WTC11 (cell line): Measurements from ENCODE around the gene REEP1. TPM values are rescaled to one million over a fixed set of nuclear protein-coding genes. Genes with fewer than 3 reads are reported as not detected.

ENCODE experiments used
- ATAC-seq: fragments of 200-7000 bp; cut with Tn5 transposase; 2 replicates; pipeline ENCODE4 v1.10.0; 2021; ENCODE audit warnings: mild to moderate bottlenecking, moderate library complexity
- CTCF ChIA-PET: fragments of 300-600 bp; sonication (Branson Sonifier 250); formaldehyde crosslinking; loops from one replicate; lab custom pipeline; 2021; ENCODE audit warnings: antibody characterized with exemption; lab: Charles Lee
- POLR2A ChIA-PET: fragments of 350-600 bp; sonication (Branson Sonifier 250); formaldehyde crosslinking; loops from one replicate; lab custom pipeline; 2021; ENCODE audit warnings: antibody characterized with exemption; lab: Charles Lee
- DNase-seq: peaks from one replicate; pipeline ENCODE4 v3.0.0; 2021; ENCODE audit warnings: low spot score
- H3K27ac Mint-ChIP-seq: 2 replicates; pipeline ENCODE4 v1.8.0; 2021; ENCODE audit warnings: mixed read lengths
- H3K27me3 Mint-ChIP-seq: 2 replicates; pipeline ENCODE4 v1.8.0; 2021; ENCODE audit warnings: low read depth, mild to moderate bottlenecking, moderate library complexity, mixed read lengths
- H3K36me3 Mint-ChIP-seq: 2 replicates; pipeline ENCODE4 v1.8.0; 2021; ENCODE audit warnings: mixed read lengths
- H3K4me1 Mint-ChIP-seq: 2 replicates; pipeline ENCODE4 v1.8.0; 2022; ENCODE audit warnings: mixed read lengths
- H3K4me3 Mint-ChIP-seq: 2 replicates; pipeline ENCODE4 v1.8.0; 2021; ENCODE audit warnings: mild to moderate bottlenecking, moderate library complexity, mixed read lengths
- H3K9me3 Mint-ChIP-seq: 2 replicates; pipeline ENCODE4 v1.8.0; 2021; ENCODE audit warnings: mixed read lengths
- ARID4B ChIP-seq: sonication (generic); formaldehyde crosslinking; IDR thresholded peaks from 2 replicates; pipeline ENCODE4 v1.8.0; 2023; ENCODE audit warnings: missing genetic modification reagents, mild to moderate bottlenecking, borderline replicate concordance
- CBFB ChIP-seq: sonication (generic); formaldehyde crosslinking; IDR thresholded peaks from 2 replicates; pipeline ENCODE4 v1.8.1; 2022; ENCODE audit warnings: mild to moderate bottlenecking, low read depth, missing genetic modification reagents
- CDX4 ChIP-seq: fragments of 250-450 bp; sonication (Bioruptor Pico); IDR thresholded peaks from 2 replicates; pipeline ENCODE4 v1.9.0; 2021; ENCODE audit warnings: moderate library complexity, mild to moderate bottlenecking, inconsistent platforms, borderline replicate concordance
- CREM ChIP-seq: sonication (generic); formaldehyde crosslinking; IDR thresholded peaks from 2 replicates; pipeline ENCODE4 v1.8.1; 2022; ENCODE audit warnings: mild to moderate bottlenecking, missing genetic modification reagents, moderate library complexity
- ERG ChIP-seq: fragments of 250-450 bp; sonication (Bioruptor Pico); IDR thresholded peaks from 2 replicates; pipeline ENCODE4 v1.8.0; 2021; ENCODE audit warnings: mild to moderate bottlenecking
- ESRRA ChIP-seq: sonication (generic); formaldehyde crosslinking; IDR thresholded peaks from 2 replicates; pipeline ENCODE4 v1.8.1; 2022; ENCODE audit warnings: mild to moderate bottlenecking, missing genetic modification reagents, borderline replicate concordance
- GRHL2 ChIP-seq: fragments of 250-450 bp; sonication (Bioruptor Pico); IDR thresholded peaks from 2 replicates; pipeline ENCODE4 v1.8.0; 2022; ENCODE audit warnings: mild to moderate bottlenecking, moderate library complexity; ENCODE audit not compliant: insufficient replicate concordance, severe bottlenecking
- GTF2I ChIP-seq: fragments of 250-450 bp; sonication (Bioruptor Pico); conservative IDR thresholded peaks from 2 replicates; pipeline ENCODE4 v1.4.0; 2021; ENCODE audit warnings: mild to moderate bottlenecking
- JAZF1 ChIP-seq: fragments of 250-450 bp; sonication (Bioruptor Pico); IDR thresholded peaks from 2 replicates; pipeline ENCODE4 v1.9.0; 2021; ENCODE audit warnings: moderate library complexity, mild to moderate bottlenecking, inconsistent platforms
- NFE2L1 ChIP-seq: sonication (generic); formaldehyde crosslinking; IDR thresholded peaks from 2 replicates; pipeline ENCODE4 v1.8.1; 2023; ENCODE audit warnings: missing genetic modification reagents
- NR2C2 ChIP-seq: sonication (generic); formaldehyde crosslinking; IDR thresholded peaks from 2 replicates; pipeline ENCODE4 v1.8.0; 2022; ENCODE audit warnings: mild to moderate bottlenecking, missing genetic modification reagents
- SMAD3 ChIP-seq: sonication (generic); formaldehyde crosslinking; IDR thresholded peaks from 2 replicates; pipeline ENCODE4 v1.8.0; 2022; ENCODE audit warnings: missing genetic modification reagents, mild to moderate bottlenecking, borderline replicate concordance
- TEAD1 ChIP-seq: sonication (generic); formaldehyde crosslinking; IDR thresholded peaks from 2 replicates; pipeline ENCODE4 v1.8.0; 2022; ENCODE audit warnings: mild to moderate bottlenecking, missing genetic modification reagents
- ZBTB21 ChIP-seq: sonication (generic); formaldehyde crosslinking; IDR thresholded peaks from 2 replicates; pipeline ENCODE4 v1.8.1; 2023; ENCODE audit warnings: mild to moderate bottlenecking, missing genetic modification reagents, borderline replicate concordance
- ZMAT4 ChIP-seq: fragments of 250-450 bp; sonication (Bioruptor Pico); IDR thresholded peaks from 2 replicates; pipeline ENCODE4 v1.9.0; 2021; ENCODE audit warnings: mild to moderate bottlenecking
- ZNF121 ChIP-seq: sonication (generic); formaldehyde crosslinking; IDR thresholded peaks from 2 replicates; pipeline ENCODE4 v1.8.0; 2023; ENCODE audit warnings: missing genetic modification reagents
- ZNF281 ChIP-seq: sonication (generic); formaldehyde crosslinking; IDR thresholded peaks from 2 replicates; pipeline ENCODE4 v1.8.0; 2023; ENCODE audit warnings: mild to moderate bottlenecking, missing genetic modification reagents
- ZNF423 ChIP-seq: fragments of 250-450 bp; sonication (Bioruptor Pico); IDR thresholded peaks from 2 replicates; pipeline ENCODE4 v2.1.2; 2022; ENCODE audit warnings: mild to moderate bottlenecking, moderate library complexity
- ZNF671 ChIP-seq: fragments of 250-450 bp; sonication (Bioruptor Pico); IDR thresholded peaks from 2 replicates; pipeline ENCODE4 v1.8.0; 2021; ENCODE audit warnings: mild to moderate bottlenecking
- total RNA-seq: library from RNA; stranded (reverse); gene quantifications from 3 replicates; pipeline ENCODE4 v1.2.3, GENCODE V29; 2021
- TF ChIP-seq, protein P1 (sequence below): sonication (generic); formaldehyde crosslinking; IDR thresholded peaks from 2 replicates; pipeline ENCODE4 v1.8.1; 2023; ENCODE audit warnings: mild to moderate bottlenecking, missing genetic modification reagents, moderate library complexity
- TF ChIP-seq, protein P2 (sequence below): sonication (generic); formaldehyde crosslinking; IDR thresholded peaks from 2 replicates; pipeline ENCODE4 v1.8.0; 2022; ENCODE audit warnings: mild to moderate bottlenecking, missing genetic modification reagents

The REEP1 gene
- total RNA-seq, 1 experiment from 2014 or later = 1.9 TPM

- ATAC-seq (no peak), DNase-seq (no peak)
- Mint-ChIP-seq H3K27me3 (no peaks in the 10 kb centered on the region), H3K27ac (no peak overlapping the region), H3K4me1 (no peaks in the 10 kb centered on the region), H3K4me3 (no peak overlapping the region), H3K36me3 (no peaks in the 10 kb centered on the region), H3K9me3 (no peaks in the 10 kb centered on the region)
- TF ChIP-seq ZNF671 = no peak
- TF ChIP-seq NFE2L1 = no peak
- TF ChIP-seq NR2C2 = no peak
- no peak for TF ChIP-seq ZNF423 (CRISPR knock-in tag)
- no peak for TF ChIP-seq GTF2I (CRISPR knock-in tag)
- TF ChIP-seq ZNF281 (CRISPR knock-in tag) = no peak
- TF ChIP-seq SMAD3 (CRISPR knock-in tag) = no peak
- no peak for TF ChIP-seq GRHL2 (CRISPR knock-in tag)
- ChIA-PET POLR2A (no interaction called here), CTCF (interaction anchor here (1.3 kb wide), 1 partner anchor 70 kb away, joined by 3 read pairs; no protein-coding TSS in a partner anchor)
These were observed 46.1 kb downstream of the REEP1 start for GRCh38 chr2:86291328-86291662.

- CTCF ChIA-PET = interaction anchor here (0.9 kb wide), 1 partner anchor 8 kb away, joined by 3 read pairs; no protein-coding TSS in a partner anchor
- no peak for ATAC-seq
- Mint-ChIP-seq H3K27ac (no peak overlapping the region), H3K4me1 (no peaks in the 10 kb centered on the region), H3K36me3 (no peaks in the 10 kb centered on the region), H3K27me3 (no peaks in the 10 kb centered on the region; the same call in 1 of the 2 replicates), H3K9me3 (no peaks in the 10 kb centered on the region), H3K4me3 (no peak overlapping the region)
- no peak for TF ChIP-seq ZBTB21 (CRISPR knock-in tag)
- no peak for TF ChIP-seq TEAD1 (CRISPR knock-in tag)
- TF ChIP-seq CBFB (CRISPR knock-in tag) = no peak
- no peak for TF ChIP-seq ZNF671
- no peak for TF ChIP-seq ARID4B (CRISPR knock-in tag)
- TF ChIP-seq NR2C2 = no peak
- POLR2A ChIA-PET = no interaction called here
- no peak for DNase-seq
These were observed 46.7 kb downstream of the REEP1 start for GRCh38 chr2:86290596-86291327.

GRCh38 chr2:86286516-86286915 is 50.9 kb downstream of the REEP1 start:
- no peak overlapping the region for H3K27ac Mint-ChIP-seq
- H3K4me1 Mint-ChIP-seq = no peaks in the 10 kb centered on the region
- no peak for ATAC-seq
- H3K4me3 Mint-ChIP-seq = no peak overlapping the region
- no peaks in the 10 kb centered on the region; the same call in 1 of the 2 replicates for H3K27me3 Mint-ChIP-seq
- no peaks in the 10 kb centered on the region for H3K9me3 Mint-ChIP-seq
- CTCF ChIA-PET = interaction anchor here (1.2 to 1.4 kb wide), 3 partner anchors 8 to 66 kb away, joined by 3 read pairs; no protein-coding TSS in a partner anchor
- no peaks in the 10 kb centered on the region for H3K36me3 Mint-ChIP-seq
- DNase-seq = no peak
- POLR2A ChIA-PET = no interaction called here
- no peak for TF ChIP-seq CREM (CRISPR knock-in tag)
- TF ChIP-seq JAZF1 = no peak
- no peak for TF ChIP-seq ZNF121 (CRISPR knock-in tag)
- no peak for TF ChIP-seq ERG (CRISPR knock-in tag)
- no peak for TF ChIP-seq TEAD1 (CRISPR knock-in tag)
- TF ChIP-seq CDX4 (CRISPR knock-in tag) = no peak
- TF ChIP-seq, protein P1, sequence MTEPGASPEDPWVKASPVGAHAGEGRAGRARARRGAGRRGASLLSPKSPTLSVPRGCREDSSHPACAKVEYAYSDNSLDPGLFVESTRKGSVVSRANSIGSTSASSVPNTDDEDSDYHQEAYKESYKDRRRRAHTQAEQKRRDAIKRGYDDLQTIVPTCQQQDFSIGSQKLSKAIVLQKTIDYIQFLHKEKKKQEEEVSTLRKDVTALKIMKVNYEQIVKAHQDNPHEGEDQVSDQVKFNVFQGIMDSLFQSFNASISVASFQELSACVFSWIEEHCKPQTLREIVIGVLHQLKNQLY (CRISPR knock-in tag) = no peak
- TF ChIP-seq, protein P2, sequence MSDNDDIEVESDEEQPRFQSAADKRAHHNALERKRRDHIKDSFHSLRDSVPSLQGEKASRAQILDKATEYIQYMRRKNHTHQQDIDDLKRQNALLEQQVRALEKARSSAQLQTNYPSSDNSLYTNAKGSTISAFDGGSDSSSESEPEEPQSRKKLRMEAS (CRISPR knock-in tag) = no peak
- no peak for TF ChIP-seq ZMAT4 (CRISPR knock-in tag)
- TF ChIP-seq GRHL2 (CRISPR knock-in tag) = no peak
- TF ChIP-seq NFE2L1 = no peak
- no peak for TF ChIP-seq ESRRA
- TF ChIP-seq SMAD3 (CRISPR knock-in tag) = no peak
